OCI-LY1 (cell line): ENCODE measurements around the gene XRCC4.

Experiments used
- H2AFZ ChIP-seq: fragments of 200-600 bp; sonication (generic), shearing (Covaris generic); 2 replicates; pipeline ENCODE4 v1.6.0; 2014; ENCODE audit warnings: antibody characterized with exemption, mild to moderate bottlenecking, low read length
- H3F3A ChIP-seq: fragments of 200-600 bp; sonication (generic), shearing (Covaris generic); 2 replicates; pipeline ENCODE4 v1.6.0; 2014; ENCODE audit warnings: mild to moderate bottlenecking, antibody characterized with exemption, low read length, moderate library complexity; ENCODE audit not compliant: insufficient read depth
- H3K27ac ChIP-seq: fragments of 200-600 bp; sonication (generic); 2 replicates; pipeline ENCODE4 v1.5.1; 2014; ENCODE audit warnings: low read length, mixed run types, mild to moderate bottlenecking, low read depth; ENCODE audit not compliant: poor library complexity, severe bottlenecking
- H3K27me3 ChIP-seq: fragments of 200-600 bp; sonication (generic); 2 replicates; pipeline ENCODE4 v1.6.0; 2014; ENCODE audit warnings: antibody characterized with exemption, mild to moderate bottlenecking, low read length, moderate library complexity; ENCODE audit not compliant: insufficient read depth
- H3K36me3 ChIP-seq: fragments of 200-600 bp; sonication (generic); 2 replicates; pipeline ENCODE4 v1.6.1; 2014; ENCODE audit warnings: mild to moderate bottlenecking, antibody characterized with exemption, low read length, moderate library complexity, mixed read lengths; ENCODE audit not compliant: insufficient read depth
- H3K4me1 ChIP-seq: fragments of 200-600 bp; sonication (generic); 2 replicates; pipeline ENCODE4 v1.5.1; 2014; ENCODE audit warnings: mild to moderate bottlenecking, low read length, moderate library complexity; ENCODE audit not compliant: insufficient read depth, severe bottlenecking
- H3K4me2 ChIP-seq: fragments of 200-600 bp; sonication (generic), shearing (Covaris generic); 2 replicates; pipeline ENCODE4 v1.6.1; 2014; ENCODE audit warnings: low read length
- H3K4me3 ChIP-seq: fragments of 200-600 bp; sonication (generic); 2 replicates; pipeline ENCODE4 v1.5.1; 2014; ENCODE audit warnings: low read length, low read depth, mild to moderate bottlenecking, mixed read lengths; ENCODE audit not compliant: poor library complexity, severe bottlenecking
- H3K79me2 ChIP-seq: fragments of 200-600 bp; shearing (Covaris generic); 2 replicates; pipeline ENCODE4 v1.6.1; 2016; ENCODE audit warnings: mixed run types, low read length, mixed read lengths; ENCODE audit not compliant: insufficient read depth
- H3K9ac ChIP-seq: fragments of 200-600 bp; sonication (generic), shearing (Covaris generic); 2 replicates; pipeline ENCODE4 v1.6.1; 2014; ENCODE audit warnings: mild to moderate bottlenecking, low read length, mixed read lengths
- H3K9me2 ChIP-seq: fragments of 200-600 bp; sonication (generic), shearing (Covaris generic); 2 replicates; pipeline ENCODE4 v1.6.1; 2014; ENCODE audit warnings: low read depth, mild to moderate bottlenecking, low read length, mixed read lengths
- H3K9me3 ChIP-seq: fragments of 200-600 bp; shearing (Covaris generic); 2 replicates; pipeline ENCODE4 v1.6.1; 2014; ENCODE audit warnings: low read length, mixed read lengths
- H4K20me1 ChIP-seq: fragments of 200-600 bp; sonication (generic), shearing (Covaris generic); 2 replicates; pipeline ENCODE4 v1.6.0; 2016; ENCODE audit warnings: mild to moderate bottlenecking, low read length; ENCODE audit not compliant: insufficient read depth
- CTCF ChIP-seq: fragments of 200-600 bp; sonication (generic), shearing (Covaris generic); IDR thresholded peaks from 2 replicates; pipeline ENCODE4 v1.5.1; 2017; ENCODE audit warnings: mild to moderate bottlenecking, antibody characterized with exemption, low read length, moderate library complexity, mixed read lengths
- EZH2 ChIP-seq: fragments of 200-600 bp; sonication (generic), shearing (Covaris generic); IDR thresholded peaks from 2 replicates; pipeline ENCODE4 v1.8.0; 2017; ENCODE audit warnings: borderline replicate concordance, mixed run types, mild to moderate bottlenecking, antibody characterized with exemption, low read length, moderate library complexity, mixed read lengths

The XRCC4 gene

GRCh38 chr5:83093692-83094091 is 16.3 kb downstream of the XRCC4 start:
- TF ChIP-seq CTCF (no peak), EZH2 (no peak)
- no peaks in the 10 kb centered on the region for H3K9me2 ChIP-seq
- no peaks in the 10 kb centered on the region for H3K4me1 ChIP-seq
- H3K36me3 ChIP-seq = no peaks in the 10 kb centered on the region
- H3K9me3 ChIP-seq = peaks cover 6% of the 10 kb centered on the region; the same call in 1 of the 2 replicates
- H3K27me3 ChIP-seq = no peaks in the 10 kb centered on the region
- H3K9ac ChIP-seq = no peak overlapping the region
- H3K79me2 ChIP-seq = 0 out of 2 replicates have a peak, but pooled peaks cover 3% of the 10 kb centered on the region
- no peak overlapping the region for H3K27ac ChIP-seq
- H4K20me1 ChIP-seq = no peaks in the 10 kb centered on the region
- H3K4me2 ChIP-seq = no peak overlapping the region
- no peak overlapping the region for H3K4me3 ChIP-seq
- H3F3A ChIP-seq = no peaks in the 10 kb centered on the region
- H2AFZ ChIP-seq = no peak overlapping the region

- Histone ChIP-seq H3K4me1 (no peaks in the 10 kb centered on the region), H3K27ac (no peak overlapping the region), H3K36me3 (no peaks in the 10 kb centered on the region), H3K9me2 (no peaks in the 10 kb centered on the region), H3K4me3 (no peak overlapping the region), H3K79me2 (0 out of 2 replicates have a peak, but pooled peaks cover 3% of the 10 kb centered on the region), H3K27me3 (no peaks in the 10 kb centered on the region), H3K9me3 (peaks cover 6% of the 10 kb centered on the region; the same call in 1 of the 2 replicates), H3F3A (no peaks in the 10 kb centered on the region), H4K20me1 (no peaks in the 10 kb centered on the region), H3K4me2 (no peak overlapping the region), H2AFZ (no peak overlapping the region), H3K9ac (no peak overlapping the region)
- TF ChIP-seq EZH2 = no peak
- no peak for TF ChIP-seq CTCF
Observed at GRCh38 chr5:83095163-83095956, 18.0 kb downstream of the XRCC4 start.

- Histone ChIP-seq H3K27ac (no peak overlapping the region), H3K4me2 (no peak overlapping the region), H3K36me3 (no peaks in the 10 kb centered on the region), H3K4me3 (no peak overlapping the region), H3K27me3 (no peaks in the 10 kb centered on the region), H3K9ac (no peak overlapping the region), H3F3A (no peaks in the 10 kb centered on the region), H4K20me1 (no peaks in the 10 kb centered on the region), H3K9me2 (no peaks in the 10 kb centered on the region), H3K9me3 (peaks cover 6% of the 10 kb centered on the region; the same call in 1 of the 2 replicates), H3K4me1 (no peaks in the 10 kb centered on the region), H2AFZ (no peak overlapping the region), H3K79me2 (0 out of 2 replicates have a peak, but pooled peaks cover 7% of the 10 kb centered on the region)
- TF ChIP-seq CTCF = no peak
- TF ChIP-seq EZH2 = no peak
Observed at GRCh38 chr5:83095957-83096539, 18.7 kb downstream of the XRCC4 start.
